Neural progenitor cell (in vitro differentiated cells): ENCODE data around the gene RNU6-8.

ENCODE experiments used
- CTCF ChIP-seq: fragments of 200-600 bp; sonication (generic); IDR thresholded peaks from 2 replicates; pipeline ENCODE4 v1.5.1; 2017; ENCODE audit warnings: antibody characterized with exemption, mild to moderate bottlenecking
- EZH2 ChIP-seq: fragments of 200-600 bp; sonication (generic); IDR thresholded peaks from 2 replicates; pipeline ENCODE4 v1.6.1; 2017; ENCODE audit warnings: antibody characterized with exemption, mild to moderate bottlenecking, moderate library complexity
- EZH2phosphoT487 ChIP-seq: fragments of 200-600 bp; sonication (generic); IDR thresholded peaks from 2 replicates; pipeline ENCODE4 v1.6.1; 2017; ENCODE audit warnings: antibody characterized with exemption

DNA sequence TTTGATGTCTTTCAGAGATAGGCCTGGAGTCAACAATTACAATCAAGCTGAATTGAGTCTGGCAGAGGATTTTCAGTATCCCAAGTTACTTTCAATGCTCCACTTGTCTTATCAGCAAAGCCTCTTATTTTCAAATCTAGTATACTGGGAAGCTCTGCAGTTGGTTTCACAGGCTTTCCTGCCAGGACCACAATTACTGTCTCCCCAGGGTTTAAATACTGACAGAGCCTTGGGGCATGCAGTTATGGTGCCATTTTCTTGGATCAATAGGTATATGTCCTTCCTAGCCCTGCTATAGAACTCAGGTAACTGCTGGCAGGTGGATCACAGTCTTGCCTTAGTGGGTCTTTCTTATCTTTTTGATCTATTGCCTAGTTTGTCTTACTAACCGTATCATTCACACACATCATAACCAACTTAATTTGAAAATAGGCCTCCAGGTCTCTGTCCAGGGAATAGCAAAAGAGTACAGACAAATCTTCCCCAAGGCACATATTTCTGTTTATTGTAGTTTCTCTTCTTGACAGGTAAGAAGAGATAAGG is 22.4 kb upstream of the RNU6-8 start:
- no peak for TF ChIP-seq CTCF
- no peak for TF ChIP-seq EZH2phosphoT487
- TF ChIP-seq EZH2 = no peak
